ENCODE measurements around the gene GRID2IP. TPM values are rescaled to one million over a fixed set of nuclear protein-coding genes. Genes with fewer than 3 reads are reported as not detected.
"Not testable (repeated sequence)": the region's sequence is repeated elsewhere in the genome, so short reads cannot be mapped to it uniquely, and the experiment has no call there.

Gene GRID2IP
- 0.28 and 0.33 TPM in 2 replicates for total RNA-seq (2014; rRNA removed; shearing (Covaris generic))

GRCh38 chr7:6551016-6551511 lies at the start of gene GRID2IP:
TSS of gene GRID2IP (minus strand) at chr7:6551461. CDS start at chr7:6551436, 25 bp downstream.
- peak; percentile 59 for DNase-seq
- H3K27me3 ChIP-seq (ENCODE audit: control insufficient read depth, insufficient read depth, low read length) = no peaks in the 10 kb centered on the region
- no peak within 1 kb of the TSS for H3K4me3 ChIP-seq (ENCODE audit: insufficient read depth, low read depth, low read length)
- H3K36me3 ChIP-seq (replicated peaks; ENCODE audit: control insufficient read depth, insufficient read depth, low read length) = no peaks in the 10 kb centered on the region

- Histone ChIP-seq H3K4me3 (ENCODE audit: insufficient read depth, low read depth, low read length) (no peak overlapping the region), H3K27me3 (ENCODE audit: control insufficient read depth, insufficient read depth, low read length) (no peaks in the 10 kb centered on the region), H3K36me3 (replicated peaks; ENCODE audit: control insufficient read depth, insufficient read depth, low read length) (peaks cover 18% of the 10 kb centered on the region)
- peak; percentile 20 for DNase-seq
These were observed 48.8 kb upstream of the GRID2IP start for GRCh38 chr7:6600093-6600492.

GRCh38 chr7:6590645-6591110 lies 39.4 kb upstream of the GRID2IP start:
- H3K4me3 ChIP-seq (ENCODE audit: insufficient read depth, low read depth, low read length) = peak overlapping the region; percentile 95
- H3K36me3 ChIP-seq (replicated peaks; ENCODE audit: control insufficient read depth, insufficient read depth, low read length) = peaks cover 12% of the 10 kb centered on the region
- no peaks in the 10 kb centered on the region for H3K27me3 ChIP-seq (ENCODE audit: control insufficient read depth, insufficient read depth, low read length)
- DNase-seq = no peak

- H3K27me3 ChIP-seq (ENCODE audit: control insufficient read depth, insufficient read depth, low read length) = no peaks in the 10 kb centered on the region
- H3K4me3 ChIP-seq (ENCODE audit: insufficient read depth, low read depth, low read length) = peak within 1 kb of the TSS; percentile 95
- DNase-seq = peak; percentile 99
- peaks cover 10% of the 10 kb centered on the region for H3K36me3 ChIP-seq (replicated peaks; ENCODE audit: control insufficient read depth, insufficient read depth, low read length)
These were observed 38.8 kb upstream of the GRID2IP start, which contains the start of gene INTS15 for GRCh38 chr7:6589829-6590644. TSS of gene INTS15 (plus strand) at chr7:6590021. CDS start at chr7:6590284, 263 bp downstream.

GRCh38 chr7:6589151-6589828 lies 38.0 kb upstream of the GRID2IP start:
- H3K36me3 ChIP-seq (replicated peaks; ENCODE audit: control insufficient read depth, insufficient read depth, low read length) = peaks cover 14% of the 10 kb centered on the region
- peak overlapping the region; percentile 22 for H3K4me3 ChIP-seq (ENCODE audit: insufficient read depth, low read depth, low read length)
- H3K27me3 ChIP-seq (ENCODE audit: control insufficient read depth, insufficient read depth, low read length) = no peaks in the 10 kb centered on the region
- DNase-seq = no peak

GRCh38 chr7:6588566-6588965 lies 37.3 kb upstream of the GRID2IP start:
- H3K4me3 ChIP-seq (ENCODE audit: insufficient read depth, low read depth, low read length) = no peak overlapping the region
- no peaks in the 10 kb centered on the region for H3K27me3 ChIP-seq (ENCODE audit: control insufficient read depth, insufficient read depth, low read length)
- DNase-seq = no peak
- peaks cover 15% of the 10 kb centered on the region for H3K36me3 ChIP-seq (replicated peaks; ENCODE audit: control insufficient read depth, insufficient read depth, low read length)

GRCh38 chr7:6585746-6586432 lies 34.6 kb upstream of the GRID2IP start:
- peaks cover 27% of the 10 kb centered on the region for H3K36me3 ChIP-seq (replicated peaks; ENCODE audit: control insufficient read depth, insufficient read depth, low read length)
- DNase-seq; H3K27me3 ChIP-seq (ENCODE audit: control insufficient read depth, insufficient read depth, low read length); H3K4me3 ChIP-seq (ENCODE audit: insufficient read depth, low read depth, low read length): not testable (repeated sequence)

- no peaks in the 10 kb centered on the region for H3K27me3 ChIP-seq (ENCODE audit: control insufficient read depth, insufficient read depth, low read length)
- H3K36me3 ChIP-seq (replicated peaks; ENCODE audit: control insufficient read depth, insufficient read depth, low read length) = peaks cover 18% of the 10 kb centered on the region
- DNase-seq = peak; percentile 59
- H3K4me3 ChIP-seq (ENCODE audit: insufficient read depth, low read depth, low read length) = no peak overlapping the region
These were observed 28.2 kb upstream of the GRID2IP start for GRCh38 chr7:6579446-6579845.

- Histone ChIP-seq H3K27me3 (ENCODE audit: control insufficient read depth, insufficient read depth, low read length) (no peaks in the 10 kb centered on the region), H3K36me3 (replicated peaks; ENCODE audit: control insufficient read depth, insufficient read depth, low read length) (peaks cover 16% of the 10 kb centered on the region), H3K4me3 (ENCODE audit: insufficient read depth, low read depth, low read length) (no peak overlapping the region)
- no peak for DNase-seq
These were observed 27.1 kb upstream of the GRID2IP start for GRCh38 chr7:6578114-6579084.

GRCh38 chr7:6577369-6578113 lies 26.3 kb upstream of the GRID2IP start, which contains the start of gene ZDHHC4:
TSS of gene ZDHHC4 (plus strand) at chr7:6577454. CDS start at chr7:6580562, 3,108 bp downstream.
- DNase-seq = peak; percentile 96
- H3K27me3 ChIP-seq (ENCODE audit: control insufficient read depth, insufficient read depth, low read length) = no peaks in the 10 kb centered on the region
- H3K36me3 ChIP-seq (replicated peaks; ENCODE audit: control insufficient read depth, insufficient read depth, low read length) = peaks cover 13% of the 10 kb centered on the region
- H3K4me3 ChIP-seq (ENCODE audit: insufficient read depth, low read depth, low read length) = peak within 1 kb of the TSS; percentile 76

GRCh38 chr7:6576867-6577368 lies 25.7 kb upstream of the GRID2IP start:
- DNase-seq; H3K27me3 ChIP-seq (ENCODE audit: control insufficient read depth, insufficient read depth, low read length): not testable (repeated sequence)
- H3K4me3 ChIP-seq (ENCODE audit: insufficient read depth, low read depth, low read length) = peak overlapping the region; percentile 76
- H3K36me3 ChIP-seq (replicated peaks; ENCODE audit: control insufficient read depth, insufficient read depth, low read length) = peaks cover 11% of the 10 kb centered on the region

- peaks cover 8% of the 10 kb centered on the region for H3K36me3 ChIP-seq (replicated peaks; ENCODE audit: control insufficient read depth, insufficient read depth, low read length)
- peak; percentile 60 for DNase-seq
- no peaks in the 10 kb centered on the region for H3K27me3 ChIP-seq (ENCODE audit: control insufficient read depth, insufficient read depth, low read length)
- H3K4me3 ChIP-seq (ENCODE audit: insufficient read depth, low read depth, low read length) = peak overlapping the region; percentile 28; the same call in 1 of the 2 replicates
These were observed 25.0 kb upstream of the GRID2IP start for GRCh38 chr7:6576024-6576866.
